ENCODE data around the gene ANXA4. TPM values are rescaled to one million over a fixed set of nuclear protein-coding genes. Genes with fewer than 3 reads are reported as not detected.

Gene ANXA4
- total and polyA plus RNA-seq, 2 experiments from 2014 or later = 107 to 231 TPM

DNA sequence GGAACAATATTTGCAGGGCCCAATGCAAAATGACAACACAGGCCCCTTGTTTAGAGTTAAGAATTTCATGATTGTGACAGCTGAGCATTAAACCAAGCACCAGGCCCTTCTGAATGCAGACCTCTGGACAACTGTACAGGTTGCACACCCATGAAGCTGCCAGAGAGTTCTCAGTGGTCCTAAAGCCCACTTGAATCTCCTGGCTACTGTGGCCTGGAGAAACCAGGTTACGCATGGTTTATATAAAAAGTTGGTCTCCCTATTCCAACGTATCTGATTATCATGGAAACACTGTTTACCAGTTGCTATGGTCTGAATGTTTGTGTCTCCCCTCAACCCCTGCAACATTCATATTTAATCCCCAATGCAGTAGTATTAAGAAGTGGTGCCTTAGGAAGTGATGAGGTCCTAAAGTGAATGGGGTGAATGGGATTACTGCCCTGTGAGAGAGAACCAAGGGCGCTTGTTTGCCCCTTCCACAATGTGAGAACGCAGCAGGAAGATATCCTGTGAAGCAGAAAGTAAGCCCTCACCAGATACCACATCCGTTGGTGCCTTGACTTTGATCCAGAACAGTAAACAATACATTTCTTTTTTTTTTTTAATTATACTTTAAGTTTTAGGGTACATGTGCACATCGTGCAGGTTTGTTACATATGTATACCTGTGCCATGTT, 48.0 kb upstream of the ANXA4 start:
- Histone ChIP-seq H3K4me2 (no peak overlapping the region), H4K20me1 (ENCODE audit: insufficient read depth, poor library complexity, severe bottlenecking) (no peaks in the 10 kb centered on the region), H3K9me3 (ENCODE audit: low read depth) (no peaks in the 10 kb centered on the region), H3K4me1 (ENCODE audit: insufficient read depth) (peaks cover 17% of the 10 kb centered on the region), H2AFZ (no peak overlapping the region), H3K4me3 (no peak overlapping the region), H3K79me2 (no peaks in the 10 kb centered on the region), H3K27ac (no peak overlapping the region), H3K36me3 (replicated peaks; ENCODE audit: insufficient read depth, low read depth) (no peaks in the 10 kb centered on the region), H3K27me3 (no peaks in the 10 kb centered on the region), H3K9me2 (replicated peaks; ENCODE audit: insufficient read depth) (no peaks in the 10 kb centered on the region)
- 86% methylated on average over 6 of the region's 6 CpGs for WGBS (ENCODE audit: low lambda C conversion rate, missing lambda C conversion rate)
- TF ChIP-seq EZH2 (IDR thresholded peaks at IDR 0.05; ENCODE audit: borderline replicate concordance) = no peak
- no peak for TF ChIP-seq EZH2phosphoT487 (IDR thresholded peaks at IDR 0.05; ENCODE audit: low read depth, severe bottlenecking, unreplicated experiment)
- TF ChIP-seq, protein P1, sequence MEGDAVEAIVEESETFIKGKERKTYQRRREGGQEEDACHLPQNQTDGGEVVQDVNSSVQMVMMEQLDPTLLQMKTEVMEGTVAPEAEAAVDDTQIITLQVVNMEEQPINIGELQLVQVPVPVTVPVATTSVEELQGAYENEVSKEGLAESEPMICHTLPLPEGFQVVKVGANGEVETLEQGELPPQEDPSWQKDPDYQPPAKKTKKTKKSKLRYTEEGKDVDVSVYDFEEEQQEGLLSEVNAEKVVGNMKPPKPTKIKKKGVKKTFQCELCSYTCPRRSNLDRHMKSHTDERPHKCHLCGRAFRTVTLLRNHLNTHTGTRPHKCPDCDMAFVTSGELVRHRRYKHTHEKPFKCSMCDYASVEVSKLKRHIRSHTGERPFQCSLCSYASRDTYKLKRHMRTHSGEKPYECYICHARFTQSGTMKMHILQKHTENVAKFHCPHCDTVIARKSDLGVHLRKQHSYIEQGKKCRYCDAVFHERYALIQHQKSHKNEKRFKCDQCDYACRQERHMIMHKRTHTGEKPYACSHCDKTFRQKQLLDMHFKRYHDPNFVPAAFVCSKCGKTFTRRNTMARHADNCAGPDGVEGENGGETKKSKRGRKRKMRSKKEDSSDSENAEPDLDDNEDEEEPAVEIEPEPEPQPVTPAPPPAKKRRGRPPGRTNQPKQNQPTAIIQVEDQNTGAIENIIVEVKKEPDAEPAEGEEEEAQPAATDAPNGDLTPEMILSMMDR (IDR thresholded peaks at IDR 0.05; ENCODE audit: poor library complexity) = no peak
- DNase-seq (ENCODE audit: low spot score) = no peak

DNA sequence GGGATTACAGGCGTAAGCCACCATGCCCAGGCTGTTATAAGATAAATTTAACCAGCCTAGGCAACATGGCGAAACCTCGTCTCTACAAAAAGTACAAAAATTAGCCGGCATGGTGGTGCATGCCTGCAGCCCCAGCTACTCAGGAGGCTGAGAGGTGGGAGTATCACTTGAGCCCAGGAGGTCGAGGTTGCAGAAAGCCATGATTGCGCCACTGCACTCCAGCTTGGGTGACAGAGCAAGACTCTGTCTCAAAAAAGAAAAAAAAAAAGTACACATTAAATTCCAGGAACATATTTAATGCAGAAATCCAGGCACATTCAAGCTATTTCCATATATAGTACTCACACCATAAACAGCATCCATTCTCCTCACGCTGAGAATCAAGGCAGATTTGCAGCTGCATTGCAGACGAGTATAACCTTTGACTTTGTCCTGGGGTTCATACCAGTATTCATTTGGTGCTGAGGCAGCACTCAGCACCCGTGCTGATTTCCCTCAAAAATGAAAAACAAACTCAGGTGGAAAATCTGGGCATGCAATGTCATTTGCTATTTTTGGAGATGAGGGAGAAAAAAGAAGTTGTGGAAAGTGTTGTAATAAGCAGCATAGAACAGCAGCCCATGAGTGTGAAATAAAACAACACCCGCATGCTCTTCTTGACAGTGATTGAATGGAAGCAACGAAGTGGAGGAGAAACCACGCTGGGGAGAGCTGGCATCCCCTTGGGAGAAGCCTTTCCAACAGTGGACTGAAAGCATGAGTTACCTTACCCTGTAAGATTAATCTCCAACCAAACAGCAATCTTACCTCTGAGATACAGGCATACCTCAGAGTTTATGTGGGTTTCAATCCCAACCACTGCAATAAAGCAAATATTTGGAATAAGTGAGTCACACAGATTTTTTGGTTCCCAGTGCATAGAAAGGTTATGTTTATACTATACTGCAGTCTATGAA, 46.8 kb upstream of the ANXA4 start:
- H3K27ac ChIP-seq = peak overlapping the region; percentile 50
- H3K4me2 ChIP-seq = peak overlapping the region; percentile 55
- H3K9me3 ChIP-seq (ENCODE audit: low read depth) = no peaks in the 10 kb centered on the region
- H3K9me2 ChIP-seq (replicated peaks; ENCODE audit: insufficient read depth) = no peaks in the 10 kb centered on the region
- H3K4me3 ChIP-seq = no peak overlapping the region
- WGBS (ENCODE audit: low lambda C conversion rate, missing lambda C conversion rate) = 66% methylated on average over 12 of the region's 12 CpGs
- H4K20me1 ChIP-seq (ENCODE audit: insufficient read depth, poor library complexity, severe bottlenecking) = no peaks in the 10 kb centered on the region
- no peaks in the 10 kb centered on the region for H3K79me2 ChIP-seq
- H3K4me1 ChIP-seq (ENCODE audit: insufficient read depth) = peaks cover 17% of the 10 kb centered on the region
- no peak for DNase-seq (ENCODE audit: low spot score)
- no peak for TF ChIP-seq EZH2phosphoT487 (IDR thresholded peaks at IDR 0.05; ENCODE audit: low read depth, severe bottlenecking, unreplicated experiment)
- no peak for TF ChIP-seq EZH2 (IDR thresholded peaks at IDR 0.05; ENCODE audit: borderline replicate concordance)
- TF ChIP-seq, protein P1 (IDR thresholded peaks at IDR 0.05; ENCODE audit: poor library complexity) = no peak
- no peaks in the 10 kb centered on the region for H3K27me3 ChIP-seq
- H2AFZ ChIP-seq = no peak overlapping the region
- H3K36me3 ChIP-seq (replicated peaks; ENCODE audit: insufficient read depth, low read depth) = no peaks in the 10 kb centered on the region

DNA sequence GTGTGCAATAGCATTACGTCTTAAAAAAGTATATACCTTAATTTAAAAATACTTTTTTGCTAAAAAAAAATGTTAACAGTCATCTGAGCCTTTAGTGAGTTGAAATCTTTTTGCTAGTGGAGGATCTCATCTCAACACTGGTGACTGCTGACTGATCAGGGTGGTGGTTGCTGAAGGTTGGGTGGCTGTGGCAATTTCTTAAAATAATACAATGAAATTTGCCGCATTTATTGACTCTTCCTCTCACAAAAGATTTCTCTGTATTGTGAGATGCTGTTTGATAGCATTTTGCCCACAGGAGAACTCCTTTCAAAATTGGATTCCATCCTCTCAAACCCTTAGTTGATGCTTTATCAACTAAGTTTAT, 46.1 kb upstream of the ANXA4 start:
- 64% methylated on average over 2 of the region's 2 CpGs for WGBS (ENCODE audit: low lambda C conversion rate, missing lambda C conversion rate)
- no peak overlapping the region for H2AFZ ChIP-seq

More for the DNA sequence above, 46.1 kb upstream of the ANXA4 start:
- Histone ChIP-seq H3K27me3 (no peaks in the 10 kb centered on the region), H3K4me2 (no peak overlapping the region), H4K20me1 (ENCODE audit: insufficient read depth, poor library complexity, severe bottlenecking) (no peaks in the 10 kb centered on the region), H3K9me3 (ENCODE audit: low read depth) (no peaks in the 10 kb centered on the region), H3K27ac (no peak overlapping the region), H3K4me1 (ENCODE audit: insufficient read depth) (peaks cover 17% of the 10 kb centered on the region), H3K36me3 (replicated peaks; ENCODE audit: insufficient read depth, low read depth) (no peaks in the 10 kb centered on the region), H3K79me2 (no peaks in the 10 kb centered on the region), H3K9me2 (replicated peaks; ENCODE audit: insufficient read depth) (no peaks in the 10 kb centered on the region), H3K4me3 (no peak overlapping the region)
- DNase-seq (ENCODE audit: low spot score) = no peak
- TF ChIP-seq EZH2phosphoT487 (IDR thresholded peaks at IDR 0.05; ENCODE audit: low read depth, severe bottlenecking, unreplicated experiment) (no peak), EZH2 (IDR thresholded peaks at IDR 0.05; ENCODE audit: borderline replicate concordance) (no peak)
- TF ChIP-seq, protein P1 (IDR thresholded peaks at IDR 0.05; ENCODE audit: poor library complexity) = no peak
